ENCODE data around the gene HSCB. TPM values are rescaled to one million over a fixed set of nuclear protein-coding genes. Genes with fewer than 3 reads are reported as not detected.
A peak's percentile ranks its signal among the peaks of the same experiment; 100 is the strongest.

HSCB gene
- total RNA-seq, 4 donors from 2014 or later: 10.7 to 30.6 (median 25.6) TPM

DNA sequence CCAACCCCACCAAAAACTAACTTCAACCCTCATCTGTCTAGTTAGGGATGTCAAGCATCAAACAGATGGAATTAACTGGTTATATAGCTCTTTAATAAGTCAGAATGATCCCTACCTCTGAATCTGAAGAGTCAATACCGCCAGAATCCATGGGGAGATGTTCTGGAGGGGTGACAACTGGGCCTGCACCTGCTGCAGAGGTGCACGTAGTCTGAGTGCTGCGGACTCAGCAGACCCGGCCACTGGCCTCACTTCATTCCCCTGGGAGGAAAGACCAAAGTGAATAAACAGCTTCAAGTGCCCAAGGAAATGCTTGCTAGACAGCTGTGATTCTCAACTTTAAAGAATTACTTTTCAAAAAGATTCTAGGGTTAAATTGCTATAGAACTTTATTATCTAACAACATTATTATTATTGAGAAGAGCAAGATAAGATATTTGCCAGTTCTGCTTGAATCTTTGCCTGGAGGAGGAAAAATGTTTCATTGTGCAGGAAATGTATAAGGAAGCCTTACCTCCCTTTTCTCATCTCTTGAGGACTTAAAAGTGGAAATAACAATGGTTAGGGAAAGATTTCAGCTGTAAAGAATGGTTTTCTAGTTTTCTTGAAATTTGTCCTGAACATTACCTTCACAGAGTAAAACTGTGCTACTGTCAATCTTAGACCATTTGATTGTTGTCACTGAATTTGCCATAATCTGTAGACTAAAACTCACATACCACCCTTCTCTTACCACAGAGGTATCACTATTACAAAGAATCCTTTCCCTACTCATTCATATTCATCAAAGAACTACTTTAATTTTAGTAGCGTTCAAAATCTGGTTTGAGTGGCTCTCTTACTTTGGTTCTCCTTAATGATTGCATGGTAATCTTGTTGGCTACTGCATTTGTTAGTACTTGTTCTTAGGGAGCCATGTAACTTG, 54.4 kb downstream of the HSCB start:
- WGBS, 2 donors: 71 to 72% methylated on average over 5 of the region's 5 CpGs
- DNase-seq: no peak
- no peaks in the 10 kb centered on the region for H3K9me3 ChIP-seq
- H3K27ac ChIP-seq: peak overlapping the region in 2 of 3 donors; percentile 22 to 98
- no peak overlapping the region for H3K4me3 ChIP-seq (replicated peaks in 1 of 3)
- peaks cover 40 to 42% of the 10 kb centered on the region in 2 donors for H3K4me1 ChIP-seq
- intact Hi-C loops (cut with DNase I): no loop called here
- H3K27me3 ChIP-seq: no peaks in the 10 kb centered on the region
- TF ChIP-seq, protein P1, sequence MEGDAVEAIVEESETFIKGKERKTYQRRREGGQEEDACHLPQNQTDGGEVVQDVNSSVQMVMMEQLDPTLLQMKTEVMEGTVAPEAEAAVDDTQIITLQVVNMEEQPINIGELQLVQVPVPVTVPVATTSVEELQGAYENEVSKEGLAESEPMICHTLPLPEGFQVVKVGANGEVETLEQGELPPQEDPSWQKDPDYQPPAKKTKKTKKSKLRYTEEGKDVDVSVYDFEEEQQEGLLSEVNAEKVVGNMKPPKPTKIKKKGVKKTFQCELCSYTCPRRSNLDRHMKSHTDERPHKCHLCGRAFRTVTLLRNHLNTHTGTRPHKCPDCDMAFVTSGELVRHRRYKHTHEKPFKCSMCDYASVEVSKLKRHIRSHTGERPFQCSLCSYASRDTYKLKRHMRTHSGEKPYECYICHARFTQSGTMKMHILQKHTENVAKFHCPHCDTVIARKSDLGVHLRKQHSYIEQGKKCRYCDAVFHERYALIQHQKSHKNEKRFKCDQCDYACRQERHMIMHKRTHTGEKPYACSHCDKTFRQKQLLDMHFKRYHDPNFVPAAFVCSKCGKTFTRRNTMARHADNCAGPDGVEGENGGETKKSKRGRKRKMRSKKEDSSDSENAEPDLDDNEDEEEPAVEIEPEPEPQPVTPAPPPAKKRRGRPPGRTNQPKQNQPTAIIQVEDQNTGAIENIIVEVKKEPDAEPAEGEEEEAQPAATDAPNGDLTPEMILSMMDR (IDR thresholded peaks at IDR 0.05): no peak
- no peak for TF ChIP-seq POLR2A (IDR thresholded peaks at IDR 0.05)
- H3K36me3 ChIP-seq: peaks cover 38 to 59% of the 10 kb centered on the region in 2 donors

- no peaks in the 10 kb centered on the region for H3K9me3 ChIP-seq
- peaks cover 32 to 54% of the 10 kb centered on the region in 2 donors for H3K36me3 ChIP-seq
- H3K27ac ChIP-seq: peak overlapping the region; percentile 98 to 100 (median 99)
- DNase-seq: peak in 1 of 2 donors; percentile 40
- intact Hi-C loops (cut with DNase I): no loop called here
- H3K4me1 ChIP-seq: peaks cover 41 to 51% of the 10 kb centered on the region in 2 donors
- no peaks in the 10 kb centered on the region for H3K27me3 ChIP-seq
- 3% methylated on average over 7 of the region's 7 CpGs for WGBS, 2 donors
- H3K4me3 ChIP-seq (replicated peaks in 1 of 3): peak overlapping the region; percentile 50 to 95 (median 54)
- TF ChIP-seq POLR2A (IDR thresholded peaks at IDR 0.05): no peak
- TF ChIP-seq, protein P1 (IDR thresholded peaks at IDR 0.05): no peak
Observed at GRCh38 chr22:28798810-28799605, 57.2 kb downstream of the HSCB start.

GRCh38 chr22:28799606-28800307, 57.9 kb downstream of the HSCB start:
- 0 to 1% methylated on average over 13 to 15 of the region's 31 CpGs for WGBS, 2 donors
- no peaks in the 10 kb centered on the region for H3K27me3 ChIP-seq
- intact Hi-C loops (cut with DNase I): no loop called here
- peaks cover 25 to 46% of the 10 kb centered on the region in 2 donors for H3K36me3 ChIP-seq
- peak overlapping the region; percentile 50 to 95 (median 54) for H3K4me3 ChIP-seq (replicated peaks in 1 of 3)
- DNase-seq: peak; percentile 77 to 79
- no peaks in the 10 kb centered on the region for H3K9me3 ChIP-seq
- H3K4me1 ChIP-seq: peaks cover 41 to 48% of the 10 kb centered on the region in 2 donors
- TF ChIP-seq, protein P1 (IDR thresholded peaks at IDR 0.05): no peak
- no peak for TF ChIP-seq POLR2A (IDR thresholded peaks at IDR 0.05)
- H3K27ac ChIP-seq: peak overlapping the region; percentile 98 to 100 (median 99)

DNA sequence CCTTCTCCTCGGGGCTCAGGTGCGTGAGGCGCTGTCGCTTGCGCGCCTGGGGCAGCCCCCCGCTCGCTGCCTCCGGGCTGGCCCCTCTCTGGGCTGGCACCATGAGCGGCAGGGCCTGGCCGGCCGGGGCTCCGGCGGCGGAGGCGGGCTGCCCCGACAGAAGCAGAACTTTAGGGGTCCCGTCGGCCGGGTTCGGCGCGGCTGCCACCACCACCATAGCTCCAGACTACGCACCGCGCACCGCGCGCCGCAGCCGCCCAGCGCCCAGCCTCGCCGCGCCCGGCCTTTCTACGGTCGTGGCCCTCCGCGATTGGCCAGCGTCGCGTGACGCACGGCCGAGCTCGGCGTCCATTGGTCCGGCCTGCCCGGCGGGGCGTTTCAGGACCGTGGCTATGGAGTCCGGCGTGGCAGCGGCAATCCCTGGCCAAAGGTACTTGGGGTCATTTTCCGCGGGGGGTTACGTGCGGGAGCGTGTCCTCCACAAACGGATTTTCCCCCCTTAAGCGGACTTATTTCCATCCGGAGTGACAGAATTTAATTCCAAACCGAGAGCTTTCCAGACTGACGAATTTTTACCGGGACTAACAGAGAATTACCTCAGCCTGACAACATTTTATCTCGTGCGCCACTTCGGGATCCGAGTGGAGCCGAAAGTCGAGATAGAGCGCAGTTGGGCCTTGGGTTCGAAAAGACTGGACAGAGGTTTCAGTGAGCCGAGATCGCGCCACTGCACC, 58.6 kb downstream of the HSCB start, which contains the start of gene XBP1:
Gene XBP1 (minus strand): TSS at position 262 of the 734 bp plus-strand sequence.
- Histone ChIP-seq H3K4me3 (replicated peaks in 1 of 3) (peak within 1 kb of the TSS; percentile 54 to 98 (median 95)), H3K4me1 (peaks cover 34 to 41% of the 10 kb centered on the region in 2 donors), H3K36me3 (peaks cover 18 to 39% of the 10 kb centered on the region in 2 donors), H3K27me3 (no peaks in the 10 kb centered on the region), H3K27ac (peak within 1 kb of the TSS; percentile 98 to 100 (median 99)), H3K9me3 (no peaks in the 10 kb centered on the region)
- peak; percentile 94 to 96 for DNase-seq
- WGBS, 2 donors: 0% methylated on average over 17 to 40 of the region's 78 CpGs
- intact Hi-C loops (cut with DNase I): no loop called here
- TF ChIP-seq, protein P1 (IDR thresholded peaks at IDR 0.05): peak in 1 of 6 experiments; percentile 3
- peak; percentile 97 to 100 for TF ChIP-seq POLR2A (IDR thresholded peaks at IDR 0.05)
